ENCODE results near the gene DIPK1A. TPM values are rescaled to one million over a fixed set of nuclear protein-coding genes. Genes with fewer than 3 reads are reported as not detected.
A peak's percentile ranks its signal among the peaks of the same experiment; 100 is the strongest.

The DIPK1A gene
- polyA plus RNA-seq, 1 experiment, result 12.3 TPM

DNA sequence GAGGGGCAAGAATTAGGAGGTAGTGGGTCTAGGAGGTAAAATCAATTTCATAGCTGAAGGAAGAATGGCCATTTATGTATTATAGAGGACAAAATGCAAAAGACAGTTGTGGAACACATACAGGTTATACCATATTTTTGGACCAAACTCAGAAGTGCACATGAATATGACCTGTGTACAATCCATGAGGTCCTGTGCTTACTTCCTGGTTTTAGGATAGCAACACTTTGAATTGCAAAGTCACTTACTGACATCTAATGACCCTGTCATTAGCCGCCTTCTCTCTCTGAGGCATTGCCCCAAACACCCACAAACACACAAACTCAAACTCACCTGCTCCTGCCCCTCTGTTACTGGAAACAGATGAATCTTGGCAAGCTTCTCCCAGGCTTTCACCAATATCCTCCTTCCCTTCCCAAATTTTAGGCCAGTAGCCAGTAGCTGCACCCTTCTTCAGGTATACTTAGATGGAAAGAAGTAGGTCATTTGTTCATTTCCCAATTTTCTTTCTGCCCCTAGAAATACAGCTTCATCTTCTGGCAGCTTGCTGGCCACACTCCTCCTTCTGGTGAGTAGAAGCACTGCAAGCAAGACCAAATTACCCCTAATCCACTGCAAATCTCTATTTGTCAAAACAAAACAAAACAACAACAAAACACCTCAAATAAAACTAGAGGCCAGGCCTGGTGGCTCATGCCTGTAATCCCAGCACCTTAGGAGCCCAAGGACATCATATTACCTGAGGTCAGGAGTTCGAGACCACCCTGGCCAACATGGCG, 143.1 kb downstream of the DIPK1A start:
- DNase-seq (ENCODE audit: low read depth), result no peak
- TF ChIP-seq, protein P1, sequence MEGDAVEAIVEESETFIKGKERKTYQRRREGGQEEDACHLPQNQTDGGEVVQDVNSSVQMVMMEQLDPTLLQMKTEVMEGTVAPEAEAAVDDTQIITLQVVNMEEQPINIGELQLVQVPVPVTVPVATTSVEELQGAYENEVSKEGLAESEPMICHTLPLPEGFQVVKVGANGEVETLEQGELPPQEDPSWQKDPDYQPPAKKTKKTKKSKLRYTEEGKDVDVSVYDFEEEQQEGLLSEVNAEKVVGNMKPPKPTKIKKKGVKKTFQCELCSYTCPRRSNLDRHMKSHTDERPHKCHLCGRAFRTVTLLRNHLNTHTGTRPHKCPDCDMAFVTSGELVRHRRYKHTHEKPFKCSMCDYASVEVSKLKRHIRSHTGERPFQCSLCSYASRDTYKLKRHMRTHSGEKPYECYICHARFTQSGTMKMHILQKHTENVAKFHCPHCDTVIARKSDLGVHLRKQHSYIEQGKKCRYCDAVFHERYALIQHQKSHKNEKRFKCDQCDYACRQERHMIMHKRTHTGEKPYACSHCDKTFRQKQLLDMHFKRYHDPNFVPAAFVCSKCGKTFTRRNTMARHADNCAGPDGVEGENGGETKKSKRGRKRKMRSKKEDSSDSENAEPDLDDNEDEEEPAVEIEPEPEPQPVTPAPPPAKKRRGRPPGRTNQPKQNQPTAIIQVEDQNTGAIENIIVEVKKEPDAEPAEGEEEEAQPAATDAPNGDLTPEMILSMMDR (IDR thresholded peaks at IDR 0.05; ENCODE audit: insufficient read depth, low read depth, low read length), result peak; percentile 73
- H3K36me3 ChIP-seq (ENCODE audit: control insufficient read depth, insufficient read depth, low read length), result no peaks in the 10 kb centered on the region
- no peak overlapping the region for H3K4me3 ChIP-seq (ENCODE audit: low read depth, low read length)
- ChIA-PET POLR2A (no interaction called here), CTCF (interaction anchor here (0.7 to 8.0 kb wide), 22 partner anchors 8 to 507 kb away, joined by 3 to 68 read pairs (median 4); partner anchors contain the start of genes EVI5 and RPL5)
- no peaks in the 10 kb centered on the region for H3K27me3 ChIP-seq (ENCODE audit: control insufficient read depth, insufficient read depth, low read length)

DNA sequence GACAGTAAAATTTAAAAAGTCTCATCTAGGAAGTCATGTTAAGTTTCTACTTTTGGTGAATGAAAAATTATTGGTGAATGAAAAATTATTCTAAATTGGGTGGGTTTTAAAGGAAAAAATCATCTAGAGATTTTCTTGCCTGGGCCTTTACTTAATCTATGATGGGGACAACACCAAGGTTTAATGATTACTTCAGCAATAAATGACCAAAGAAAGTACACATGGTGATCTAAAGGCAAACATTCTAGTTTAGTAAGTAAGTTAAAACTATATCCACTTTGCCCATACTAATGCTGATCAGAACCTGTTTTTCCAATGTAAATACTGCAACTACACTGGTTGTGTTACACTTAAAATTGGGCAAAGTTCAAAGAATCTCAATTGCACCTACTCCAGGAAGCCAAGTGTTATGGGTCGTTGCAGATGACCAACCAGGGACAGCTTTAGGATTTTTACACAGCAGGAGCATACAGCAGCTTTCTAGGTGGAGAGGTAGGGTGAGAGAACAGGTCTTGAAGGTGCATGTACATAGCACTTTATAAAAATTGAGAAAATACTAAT, 144.0 kb downstream of the DIPK1A start:
- POLR2A ChIA-PET, result no interaction called here
- H3K4me3 ChIP-seq (ENCODE audit: low read depth, low read length), result no peak overlapping the region
- no peaks in the 10 kb centered on the region for H3K36me3 ChIP-seq (ENCODE audit: control insufficient read depth, insufficient read depth, low read length)
- TF ChIP-seq, protein P1 (IDR thresholded peaks at IDR 0.05; ENCODE audit: insufficient read depth, low read depth, low read length), result no peak
- no peaks in the 10 kb centered on the region for H3K27me3 ChIP-seq (ENCODE audit: control insufficient read depth, insufficient read depth, low read length)
- CTCF ChIA-PET, result interaction anchor here (1.3 to 8.0 kb wide), 7 partner anchors 9 to 177 kb away, joined by 3 to 68 read pairs (median 7); partner anchors contain the start of genes EVI5 and RPL5
- no peak for DNase-seq (ENCODE audit: low read depth)

DNA sequence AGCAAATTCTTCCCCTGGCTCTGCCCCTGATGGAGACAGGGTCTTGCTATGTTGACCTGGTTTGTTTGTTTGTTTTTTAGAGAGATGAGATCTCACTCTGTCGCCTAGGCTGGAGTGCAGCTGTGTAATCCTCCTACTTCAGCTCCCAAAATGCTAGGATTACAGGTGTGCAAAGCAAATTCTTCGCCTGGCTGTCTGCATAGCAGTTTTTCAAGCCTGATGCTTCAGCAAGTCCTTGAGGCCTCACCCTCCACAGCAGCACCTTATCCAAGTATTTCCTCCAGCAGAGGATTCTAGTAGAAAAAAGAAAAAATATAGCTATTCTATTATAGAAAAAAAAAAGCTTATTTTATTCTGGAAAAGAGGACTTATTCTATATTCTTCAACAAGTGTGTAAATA, 144.5 kb downstream of the DIPK1A start:
- POLR2A ChIA-PET, result no interaction called here
- Histone ChIP-seq H3K4me3 (ENCODE audit: low read depth, low read length) (no peak overlapping the region), H3K36me3 (ENCODE audit: control insufficient read depth, insufficient read depth, low read length) (no peaks in the 10 kb centered on the region), H3K27me3 (ENCODE audit: control insufficient read depth, insufficient read depth, low read length) (no peaks in the 10 kb centered on the region)
- TF ChIP-seq, protein P1 (IDR thresholded peaks at IDR 0.05; ENCODE audit: insufficient read depth, low read depth, low read length), result no peak
- CTCF ChIA-PET, result interaction anchor here (1.1 to 8.0 kb wide), 7 partner anchors 9 to 177 kb away, joined by 3 to 68 read pairs (median 6); partner anchors contain the start of genes EVI5 and RPL5
- no peak for DNase-seq (ENCODE audit: low read depth)

DNA sequence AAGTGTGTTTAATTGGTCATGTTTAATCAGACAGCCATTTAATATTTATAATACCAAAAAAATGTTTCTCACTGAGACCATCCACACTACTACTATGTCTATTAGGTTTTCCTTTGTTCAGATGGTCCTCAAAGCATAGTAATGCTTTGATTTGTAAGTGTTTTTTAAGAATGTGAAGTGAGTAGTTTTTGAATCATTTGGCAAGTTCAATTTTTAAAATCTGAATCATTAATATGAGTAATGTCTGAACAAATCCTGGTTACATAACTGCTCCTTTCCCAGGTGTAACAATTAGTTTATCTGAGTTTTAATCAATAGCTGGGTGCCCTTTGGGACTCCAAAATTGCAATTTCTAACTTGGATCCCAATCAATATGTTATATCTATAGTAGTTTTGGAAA, 152.9 kb downstream of the DIPK1A start:
- TF ChIP-seq, protein P1 (IDR thresholded peaks at IDR 0.05; ENCODE audit: insufficient read depth, low read depth, low read length), result no peak
- ChIA-PET CTCF (interaction anchor here (1.3 kb wide), 1 partner anchor 8 kb away, joined by 3 read pairs; no protein-coding TSS in a partner anchor), POLR2A (no interaction called here)
- H3K27me3 ChIP-seq (ENCODE audit: control insufficient read depth, insufficient read depth, low read length), result no peaks in the 10 kb centered on the region
- no peaks in the 10 kb centered on the region for H3K36me3 ChIP-seq (ENCODE audit: control insufficient read depth, insufficient read depth, low read length)
- no peak overlapping the region for H3K4me3 ChIP-seq (ENCODE audit: low read depth, low read length)
- DNase-seq (ENCODE audit: low read depth), result no peak

DNA sequence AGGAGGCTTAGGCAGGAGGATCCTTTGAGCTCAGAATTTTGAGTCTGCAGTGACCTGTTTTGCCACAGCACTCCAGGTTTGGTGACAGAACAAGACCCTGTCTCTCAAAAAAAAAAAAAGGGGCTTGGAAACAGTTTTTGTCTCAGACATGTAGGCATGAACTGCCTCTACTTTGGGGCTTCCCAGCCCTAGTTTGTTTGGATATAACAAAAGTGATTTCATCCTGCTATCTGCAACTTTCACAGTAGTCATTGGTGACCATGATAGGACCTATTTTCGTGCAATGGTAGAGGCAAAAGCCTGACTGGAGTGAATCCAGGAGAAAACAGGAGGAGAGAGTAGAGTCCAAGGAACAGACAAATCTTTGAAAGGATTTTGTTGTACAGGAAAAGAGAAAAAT, 156.0 kb downstream of the DIPK1A start:
- ChIA-PET CTCF (interaction anchor here (1.5 kb wide), 1 partner anchor 12 kb away, joined by 6 read pairs; no protein-coding TSS in a partner anchor), POLR2A (no interaction called here)
- Histone ChIP-seq H3K4me3 (ENCODE audit: low read depth, low read length) (no peak overlapping the region), H3K27me3 (ENCODE audit: control insufficient read depth, insufficient read depth, low read length) (no peaks in the 10 kb centered on the region), H3K36me3 (ENCODE audit: control insufficient read depth, insufficient read depth, low read length) (no peaks in the 10 kb centered on the region)
- TF ChIP-seq, protein P1 (IDR thresholded peaks at IDR 0.05; ENCODE audit: insufficient read depth, low read depth, low read length), result no peak
- DNase-seq (ENCODE audit: low read depth), result no peak

Data from BJ (cell line).